Activated naive CD4-positive, alpha-beta T cell treated with anti-CD3 and anti-CD28 coated beads, Interleukin-2, amount 50 U/mL, for 24 hours (primary cell): ENCODE data around the gene ANGPT4.
A peak's percentile ranks its signal among the peaks of the same experiment; 100 is the strongest.

Experiments used
- H3K27ac Mint-ChIP-seq: one replicate; pipeline ENCODE4 v1.8.0; 2021; ENCODE audit warnings: mild to moderate bottlenecking, mixed read lengths
- H3K27me3 Mint-ChIP-seq: one replicate; pipeline ENCODE4 v1.8.0; 2021; ENCODE audit warnings: mixed read lengths
- H3K36me3 Mint-ChIP-seq: one replicate; pipeline ENCODE4 v1.8.0; 2021; ENCODE audit warnings: mixed read lengths
- H3K4me1 Mint-ChIP-seq: one replicate; pipeline ENCODE4 v1.8.0; 2021; ENCODE audit warnings: mixed read lengths
- H3K4me3 Mint-ChIP-seq: one replicate; pipeline ENCODE4 v1.8.0; 2021; ENCODE audit warnings: mild to moderate bottlenecking, mixed read lengths
- H3K9me3 Mint-ChIP-seq: one replicate; pipeline ENCODE4 v1.8.0; 2021; ENCODE audit warnings: mixed read lengths

ANGPT4 gene

DNA sequence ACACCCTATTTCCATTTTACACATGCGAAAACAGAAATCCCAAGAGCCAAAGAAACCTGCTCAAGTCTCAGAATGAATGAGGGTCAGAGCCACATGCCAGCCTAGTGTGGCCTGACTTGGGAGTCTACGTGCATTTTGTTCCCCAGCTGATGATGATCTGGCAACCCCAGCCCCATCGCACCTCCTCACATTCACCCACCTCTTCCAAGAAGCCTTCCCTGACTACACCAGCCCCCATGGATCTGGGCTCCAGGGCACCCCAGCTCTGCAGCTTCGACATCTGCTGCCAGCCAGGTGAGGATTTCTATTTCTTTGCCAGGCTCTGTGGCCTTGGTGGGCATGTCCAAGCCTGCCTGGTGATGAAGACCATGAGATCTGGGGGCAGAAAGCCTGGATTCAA, 41.0 kb downstream of the ANGPT4 start:
- Mint-ChIP-seq H3K27ac (no peak overlapping the region), H3K4me3 (no peak overlapping the region), H3K4me1 (peaks cover 6% of the 10 kb centered on the region), H3K27me3 (no peaks in the 10 kb centered on the region), H3K9me3 (no peaks in the 10 kb centered on the region), H3K36me3 (peaks cover 2% of the 10 kb centered on the region)

DNA sequence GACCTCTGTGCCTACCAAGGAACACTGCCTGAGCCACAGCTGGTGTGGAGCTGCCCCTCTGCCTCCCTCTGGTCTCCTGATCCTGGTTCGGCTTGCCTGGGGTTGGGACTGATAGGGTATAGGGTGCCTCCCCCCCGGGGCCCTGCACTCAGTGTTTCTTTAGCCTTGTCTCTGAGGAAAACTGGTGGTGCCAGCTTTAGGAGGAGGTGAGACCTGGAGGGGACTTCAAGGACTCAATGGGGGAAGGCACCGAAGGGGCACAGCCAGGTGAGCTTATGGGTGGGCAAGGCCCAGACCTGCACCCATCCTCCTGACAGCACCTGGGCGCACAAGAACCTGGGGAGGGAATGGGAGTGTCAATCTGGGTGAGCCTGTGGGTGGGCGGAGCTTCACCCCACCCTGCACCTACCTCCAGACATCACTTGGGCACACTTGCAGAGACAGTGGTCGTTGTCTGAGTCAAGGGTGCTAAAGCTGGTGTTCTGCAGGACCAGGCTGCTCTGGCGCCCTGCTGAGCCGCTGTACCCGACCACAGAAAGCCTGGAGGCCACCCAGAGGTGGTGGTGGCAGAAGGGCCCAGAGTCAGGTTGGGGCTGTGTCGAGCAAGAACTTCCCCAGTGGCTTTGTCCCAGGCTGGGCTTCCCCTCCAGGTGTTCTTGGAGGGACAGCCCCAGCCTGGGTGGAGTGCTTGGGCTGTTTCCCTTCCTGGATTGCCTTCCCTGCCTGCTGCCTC, 42.1 kb downstream of the ANGPT4 start:
- no peaks in the 10 kb centered on the region for H3K9me3 Mint-ChIP-seq
- H3K27ac Mint-ChIP-seq: peak overlapping the region; percentile 1
- H3K27me3 Mint-ChIP-seq: no peaks in the 10 kb centered on the region
- peaks cover 2% of the 10 kb centered on the region for H3K36me3 Mint-ChIP-seq
- peaks cover 6% of the 10 kb centered on the region for H3K4me1 Mint-ChIP-seq
- no peak overlapping the region for H3K4me3 Mint-ChIP-seq

DNA sequence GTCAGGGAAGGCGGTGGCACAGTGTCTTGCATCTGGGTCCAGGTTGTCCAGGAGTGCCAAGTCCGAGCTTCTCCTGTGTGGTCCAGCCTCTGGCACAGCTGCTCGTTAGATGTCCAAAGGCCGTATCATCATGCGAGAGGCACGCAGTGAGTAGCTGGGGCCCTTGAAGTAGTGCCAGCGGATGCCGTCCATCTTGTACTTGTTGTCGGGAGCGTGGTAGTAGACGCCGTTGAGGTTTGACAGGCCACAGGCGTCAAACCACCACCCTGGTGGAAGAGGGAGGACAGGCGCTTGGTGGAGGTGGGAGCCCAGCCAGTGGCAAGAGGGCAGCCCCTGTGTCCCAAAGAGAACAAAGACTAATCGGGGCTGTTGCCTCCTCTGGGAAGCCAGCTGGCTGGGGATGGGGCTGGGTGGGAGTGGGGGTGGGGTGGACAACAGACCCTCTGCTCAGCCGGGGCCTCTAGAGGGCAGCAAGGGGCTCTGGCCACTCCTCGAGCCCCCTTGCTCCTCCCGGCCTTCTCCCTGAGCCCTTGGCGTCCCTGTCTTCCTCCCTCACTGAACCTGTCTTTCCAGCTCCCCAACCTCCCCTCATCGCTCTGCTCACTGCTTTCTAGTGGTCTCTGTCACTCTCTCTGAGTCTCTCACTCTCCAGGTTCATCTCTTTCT, 43.1 kb downstream of the ANGPT4 start:
- peaks cover 6% of the 10 kb centered on the region for H3K4me1 Mint-ChIP-seq
- H3K9me3 Mint-ChIP-seq: no peaks in the 10 kb centered on the region
- H3K36me3 Mint-ChIP-seq: peaks cover 2% of the 10 kb centered on the region
- H3K4me3 Mint-ChIP-seq: no peak overlapping the region
- H3K27ac Mint-ChIP-seq: no peak overlapping the region
- H3K27me3 Mint-ChIP-seq: no peaks in the 10 kb centered on the region

DNA sequence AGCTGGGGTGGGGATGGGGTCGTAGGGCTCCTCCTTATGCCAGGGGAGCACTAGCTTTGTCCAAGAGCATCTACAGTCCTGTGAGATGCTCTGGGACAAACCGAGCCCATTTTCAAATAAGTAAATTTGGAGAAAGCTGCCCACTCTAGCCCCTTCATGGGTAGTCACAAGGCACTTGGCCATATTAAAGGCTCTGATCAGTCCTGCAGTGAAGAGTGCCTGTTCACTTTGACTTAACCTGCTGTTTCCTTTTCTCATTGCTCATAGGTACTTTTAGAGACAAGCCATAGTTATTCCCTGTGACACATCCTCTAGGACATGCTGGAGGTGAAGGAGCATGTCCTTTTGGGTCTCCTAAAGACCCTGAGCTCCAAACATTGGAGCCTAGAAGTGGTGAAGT, 44.2 kb downstream of the ANGPT4 start:
- H3K9me3 Mint-ChIP-seq: no peaks in the 10 kb centered on the region
- peaks cover 2% of the 10 kb centered on the region for H3K36me3 Mint-ChIP-seq
- H3K27me3 Mint-ChIP-seq: no peaks in the 10 kb centered on the region
- H3K4me3 Mint-ChIP-seq: no peak overlapping the region
- peaks cover 6% of the 10 kb centered on the region for H3K4me1 Mint-ChIP-seq
- H3K27ac Mint-ChIP-seq: no peak overlapping the region

DNA sequence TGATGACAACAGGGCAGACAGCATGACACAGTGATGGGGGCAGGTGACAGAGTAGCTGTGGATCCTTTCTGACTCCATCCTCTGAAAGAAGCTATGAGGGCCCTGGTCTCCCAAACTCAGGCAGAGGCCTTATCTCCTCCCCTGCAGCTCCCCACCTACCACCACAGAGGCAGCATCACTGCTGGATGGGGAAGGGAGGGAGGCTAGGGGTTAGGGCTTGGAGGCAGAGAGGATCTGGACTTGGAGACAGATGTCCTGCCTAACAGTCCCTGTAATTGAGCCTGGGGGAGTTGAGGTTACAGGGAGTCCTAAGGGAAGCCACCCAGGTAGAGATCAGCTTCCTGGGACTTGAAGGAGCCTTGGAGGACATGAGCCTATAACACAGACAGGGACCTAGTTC, 44.7 kb downstream of the ANGPT4 start:
- H3K4me1 Mint-ChIP-seq: peaks cover 6% of the 10 kb centered on the region
- H3K9me3 Mint-ChIP-seq: no peaks in the 10 kb centered on the region
- H3K4me3 Mint-ChIP-seq: no peak overlapping the region
- no peaks in the 10 kb centered on the region for H3K27me3 Mint-ChIP-seq
- H3K27ac Mint-ChIP-seq: no peak overlapping the region
- peaks cover 2% of the 10 kb centered on the region for H3K36me3 Mint-ChIP-seq

DNA sequence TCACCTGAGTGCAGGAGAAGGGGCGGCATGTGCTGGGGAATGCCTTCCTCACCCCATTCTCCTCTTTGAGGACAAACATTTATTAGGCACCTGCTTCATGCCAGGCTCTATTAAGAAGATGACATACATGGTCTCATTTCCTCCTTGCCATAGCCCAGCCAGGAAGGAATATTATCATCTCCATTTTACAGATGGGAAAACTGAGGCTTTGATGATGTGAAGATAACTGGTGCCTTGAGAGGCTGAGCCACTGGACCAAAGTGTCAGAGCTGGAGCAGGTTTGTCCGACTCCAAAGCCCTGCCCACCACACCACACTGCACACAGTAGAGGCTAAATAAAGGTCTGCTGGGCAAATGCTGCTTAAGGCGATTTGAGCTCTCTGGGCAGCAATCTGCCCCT, 45.4 kb downstream of the ANGPT4 start:
- Mint-ChIP-seq H3K36me3 (peaks cover 2% of the 10 kb centered on the region), H3K27ac (no peak overlapping the region)

DNA sequence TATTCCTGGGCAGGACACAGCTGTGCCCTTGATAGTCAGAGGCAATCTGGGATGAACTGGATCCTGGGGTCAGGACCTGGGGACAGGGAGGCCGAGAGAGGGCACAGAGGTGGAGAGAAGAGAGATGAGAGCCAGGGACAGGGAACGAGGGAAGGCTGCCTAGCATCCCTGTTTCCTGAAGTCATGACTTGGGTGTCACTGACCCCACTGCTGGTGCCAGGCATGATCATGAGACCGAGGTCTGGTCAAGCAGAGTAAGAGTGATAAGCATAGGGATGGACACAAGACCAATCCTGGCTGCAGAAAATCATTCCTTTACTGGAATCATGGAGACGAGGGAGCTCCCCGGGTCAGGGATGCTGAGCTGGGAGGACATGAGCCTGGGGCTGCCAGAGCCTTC, 46.5 kb downstream of the ANGPT4 start:
- Mint-ChIP-seq H3K36me3 (peaks cover 2% of the 10 kb centered on the region), H3K4me3 (no peak overlapping the region), H3K9me3 (no peaks in the 10 kb centered on the region), H3K27ac (no peak overlapping the region), H3K4me1 (peaks cover 6% of the 10 kb centered on the region), H3K27me3 (no peaks in the 10 kb centered on the region)

More for the DNA sequence above, 45.4 kb downstream of the ANGPT4 start:
- Mint-ChIP-seq H3K4me1 (peaks cover 6% of the 10 kb centered on the region), H3K27me3 (no peaks in the 10 kb centered on the region), H3K4me3 (no peak overlapping the region), H3K9me3 (no peaks in the 10 kb centered on the region)

DNA sequence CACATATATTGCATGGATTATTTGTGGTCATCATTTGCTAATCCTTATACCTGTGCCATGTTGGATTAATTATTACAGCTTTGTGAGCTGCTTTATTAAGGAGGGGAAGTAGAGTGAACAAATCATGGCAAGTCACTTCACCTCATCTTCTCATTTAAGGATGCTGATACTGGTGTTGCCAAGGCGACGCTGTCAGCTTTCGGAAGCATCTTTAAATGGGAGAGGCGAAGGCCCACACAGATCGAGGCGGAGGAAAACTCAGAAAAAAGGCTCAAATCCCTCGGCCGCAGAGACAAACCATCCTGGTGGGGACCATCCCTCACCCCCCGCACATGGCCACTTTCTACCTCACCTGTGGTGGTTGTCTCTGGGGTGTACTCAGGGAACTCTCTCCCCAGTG, 47.9 kb downstream of the ANGPT4 start:
- peaks cover under 1% of the 10 kb centered on the region for H3K36me3 Mint-ChIP-seq

DNA sequence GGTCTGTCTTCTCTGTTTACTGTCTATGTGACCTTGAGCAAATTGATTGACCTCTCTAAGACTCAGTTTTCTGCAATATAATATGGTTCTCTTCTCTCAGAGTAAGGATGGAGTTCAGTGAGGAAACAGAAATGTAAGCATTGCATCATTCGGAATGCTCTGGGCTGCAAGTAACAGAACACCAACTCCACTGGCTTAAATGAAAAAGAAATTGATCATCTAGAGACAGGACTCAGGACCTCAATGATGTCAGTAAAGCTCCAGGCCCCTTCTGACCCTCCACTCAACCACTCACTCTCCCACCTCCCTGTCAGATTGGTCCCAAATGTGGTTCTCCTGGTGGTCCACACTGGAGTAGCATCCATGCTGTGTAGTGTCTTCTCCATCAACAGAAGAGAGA, 50.7 kb downstream of the ANGPT4 start:
- Mint-ChIP-seq H3K27ac (no peak overlapping the region), H3K36me3 (no peaks in the 10 kb centered on the region), H3K4me3 (no peak overlapping the region), H3K9me3 (no peaks in the 10 kb centered on the region), H3K4me1 (no peaks in the 10 kb centered on the region), H3K27me3 (no peaks in the 10 kb centered on the region)

More for the DNA sequence above, 47.9 kb downstream of the ANGPT4 start:
- H3K9me3 Mint-ChIP-seq: no peaks in the 10 kb centered on the region
- no peaks in the 10 kb centered on the region for H3K27me3 Mint-ChIP-seq
- no peak overlapping the region for H3K4me3 Mint-ChIP-seq
- H3K27ac Mint-ChIP-seq: no peak overlapping the region
- peaks cover under 1% of the 10 kb centered on the region for H3K4me1 Mint-ChIP-seq

DNA sequence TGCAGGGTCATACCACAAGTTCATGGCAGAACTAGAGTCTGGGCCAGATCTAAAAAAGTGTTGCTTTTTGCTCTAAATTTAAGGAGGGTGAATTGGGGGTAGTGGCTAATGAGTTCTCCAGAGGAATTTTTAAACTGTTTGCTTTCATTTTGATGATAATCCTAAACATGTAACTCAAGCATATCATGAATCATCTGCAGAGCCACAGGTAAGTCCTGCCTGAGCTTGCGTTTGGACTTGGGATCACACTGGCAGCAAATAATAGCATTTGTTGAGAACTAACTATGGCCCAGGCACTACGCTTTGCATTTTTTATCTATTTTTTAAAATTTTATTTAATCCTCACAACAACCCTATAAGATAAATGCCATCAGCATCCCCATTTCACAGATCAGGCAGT, 55.2 kb downstream of the ANGPT4 start:
- no peak overlapping the region for H3K27ac Mint-ChIP-seq
- no peak overlapping the region for H3K4me3 Mint-ChIP-seq
- H3K27me3 Mint-ChIP-seq: no peaks in the 10 kb centered on the region
- H3K36me3 Mint-ChIP-seq: no peaks in the 10 kb centered on the region
- H3K9me3 Mint-ChIP-seq: no peaks in the 10 kb centered on the region
- peaks cover 31% of the 10 kb centered on the region for H3K4me1 Mint-ChIP-seq

DNA sequence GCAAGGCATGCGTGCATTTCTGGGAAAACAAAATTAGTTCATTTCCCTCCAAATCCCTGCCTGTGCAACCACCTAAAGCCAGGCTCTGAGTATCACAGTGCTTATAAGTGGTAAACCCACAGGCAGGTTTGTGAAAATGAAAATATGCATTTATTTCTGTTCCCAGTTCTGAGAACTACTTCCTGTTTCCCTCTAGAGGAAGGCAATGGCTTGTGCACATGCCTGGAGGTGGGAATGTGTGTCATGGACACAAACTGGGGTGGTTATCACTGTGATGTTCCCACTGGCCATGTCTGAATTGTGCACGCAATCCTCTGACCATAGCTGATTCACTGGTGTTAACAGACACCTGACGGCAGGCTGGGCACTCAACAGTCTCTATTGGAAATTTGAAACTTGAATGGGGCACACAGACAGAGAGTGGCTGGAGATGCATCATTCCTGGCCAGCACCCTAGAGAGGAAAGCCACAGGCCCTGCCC, 56.3 kb downstream of the ANGPT4 start:
- no peak overlapping the region for H3K4me3 Mint-ChIP-seq
- H3K27ac Mint-ChIP-seq: no peak overlapping the region
- H3K27me3 Mint-ChIP-seq: no peaks in the 10 kb centered on the region
- H3K9me3 Mint-ChIP-seq: no peaks in the 10 kb centered on the region
- H3K4me1 Mint-ChIP-seq: peaks cover 42% of the 10 kb centered on the region
- H3K36me3 Mint-ChIP-seq: no peaks in the 10 kb centered on the region

DNA sequence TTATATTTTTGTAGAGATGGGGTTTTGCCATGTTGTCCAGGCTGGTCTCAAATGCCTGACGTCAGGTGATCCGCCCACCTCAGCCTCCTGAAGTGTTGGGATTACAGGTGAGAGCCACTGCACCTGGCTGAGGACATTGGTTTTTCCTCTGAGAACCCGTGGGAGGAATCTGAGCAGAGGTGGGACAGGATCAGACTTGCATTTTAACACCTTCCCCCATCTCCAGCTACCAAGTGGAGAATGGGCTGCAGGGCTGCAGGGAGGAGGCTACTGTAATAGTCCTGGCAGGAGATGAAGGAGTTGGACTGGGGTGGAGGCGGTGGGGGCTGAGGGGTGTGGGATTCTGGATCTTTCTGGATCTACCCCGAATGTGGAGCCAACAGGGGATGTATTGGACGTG, 58.1 kb downstream of the ANGPT4 start:
- Mint-ChIP-seq H3K4me1 (peaks cover 57% of the 10 kb centered on the region), H3K9me3 (no peaks in the 10 kb centered on the region), H3K27me3 (no peaks in the 10 kb centered on the region), H3K27ac (no peak overlapping the region), H3K36me3 (no peaks in the 10 kb centered on the region), H3K4me3 (no peak overlapping the region)

DNA sequence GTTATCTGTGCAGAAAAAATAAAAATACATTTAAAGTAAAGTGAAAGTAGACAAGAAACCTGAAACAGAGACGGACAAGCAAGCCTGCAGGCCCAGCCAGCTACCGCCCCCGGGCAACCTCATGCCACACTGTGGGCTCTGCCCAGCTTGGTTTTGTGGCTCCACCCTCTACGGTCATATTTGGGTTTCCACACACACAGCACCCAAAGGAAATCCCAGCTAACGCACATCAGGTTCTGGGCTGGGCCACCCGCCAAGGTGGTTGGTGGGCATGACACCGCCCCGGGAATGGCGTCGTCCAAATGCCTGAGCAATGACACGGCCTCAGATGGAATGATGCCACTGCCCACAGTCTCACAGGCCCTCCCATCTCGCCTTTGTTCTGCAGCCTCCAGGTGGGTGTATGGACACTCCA, 59.8 kb downstream of the ANGPT4 start:
- peak overlapping the region; percentile 48 for H3K4me3 Mint-ChIP-seq
- H3K4me1 Mint-ChIP-seq: peaks cover 72% of the 10 kb centered on the region
- no peaks in the 10 kb centered on the region for H3K36me3 Mint-ChIP-seq
- H3K9me3 Mint-ChIP-seq: no peaks in the 10 kb centered on the region
- peak overlapping the region; percentile 59 for H3K27ac Mint-ChIP-seq
- H3K27me3 Mint-ChIP-seq: no peaks in the 10 kb centered on the region

DNA sequence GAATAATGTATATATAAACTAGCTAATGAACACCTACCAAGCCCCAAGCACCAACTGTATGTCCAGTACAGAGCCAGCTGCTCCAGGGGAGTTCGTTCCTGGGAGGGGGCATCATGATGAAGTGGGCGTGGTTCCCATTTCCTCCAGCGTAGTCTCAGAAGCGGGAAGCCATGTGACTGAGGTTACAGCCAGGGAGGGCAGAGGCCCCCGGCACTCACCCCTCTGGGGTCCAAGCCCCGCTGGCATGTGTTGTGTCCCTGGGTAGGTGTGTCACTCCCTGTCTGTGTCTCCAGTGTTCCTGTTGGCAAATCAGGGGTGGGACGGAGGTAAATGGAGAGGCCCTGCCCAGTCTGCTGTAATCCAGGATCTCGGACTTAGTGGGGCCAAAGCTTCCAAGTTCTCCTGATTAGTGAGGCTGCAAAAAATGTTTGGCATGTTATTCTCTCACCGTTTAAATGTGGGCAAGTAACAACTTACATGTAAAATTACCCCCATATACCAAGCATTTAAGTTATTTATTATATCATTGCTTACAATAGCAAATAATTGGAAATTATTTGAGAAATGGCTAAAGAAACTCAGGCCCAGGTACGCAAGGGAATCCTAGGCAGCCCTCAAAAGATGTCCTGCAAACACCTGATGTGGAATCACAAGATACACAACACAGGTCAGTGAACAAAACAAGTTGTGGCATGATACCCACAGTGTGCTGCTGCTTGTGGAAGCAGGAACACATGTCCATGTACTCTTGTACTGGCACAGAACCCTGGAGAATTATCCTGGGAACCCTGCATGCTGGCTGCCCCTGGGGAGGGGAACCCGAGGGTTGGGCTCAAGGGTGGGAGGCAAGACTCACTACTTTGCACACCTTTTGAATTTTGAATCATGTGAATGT, 60.4 kb downstream of the ANGPT4 start:
- Mint-ChIP-seq H3K4me1 (peaks cover 79% of the 10 kb centered on the region), H3K4me3 (peak overlapping the region; percentile 48), H3K9me3 (no peaks in the 10 kb centered on the region), H3K27ac (peak overlapping the region; percentile 77), H3K27me3 (no peaks in the 10 kb centered on the region), H3K36me3 (peaks cover 2% of the 10 kb centered on the region)

DNA sequence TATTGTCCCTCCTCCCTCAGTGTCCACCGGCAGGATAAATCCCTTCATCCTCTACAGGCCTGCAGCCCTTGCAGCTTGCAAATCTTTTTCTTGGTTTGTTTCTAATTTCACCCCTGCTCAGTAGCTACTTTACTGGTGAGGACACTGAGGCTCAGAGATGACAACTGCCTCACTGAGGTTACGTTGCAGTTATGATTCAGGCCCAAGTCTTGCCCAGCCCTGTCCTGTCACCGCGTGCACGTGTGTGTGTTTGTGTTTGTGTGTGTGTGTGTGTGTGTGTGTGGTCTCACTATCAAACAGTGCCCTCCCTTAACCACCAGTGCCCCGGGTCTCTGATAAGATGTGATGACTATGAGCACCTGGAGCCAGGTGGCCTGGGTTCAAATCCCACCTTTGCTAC, 61.5 kb downstream of the ANGPT4 start:
- peaks cover 76% of the 10 kb centered on the region for H3K4me1 Mint-ChIP-seq
- peaks cover 3% of the 10 kb centered on the region for H3K36me3 Mint-ChIP-seq
- H3K4me3 Mint-ChIP-seq: no peak overlapping the region
- H3K27me3 Mint-ChIP-seq: no peaks in the 10 kb centered on the region
- no peaks in the 10 kb centered on the region for H3K9me3 Mint-ChIP-seq
- H3K27ac Mint-ChIP-seq: no peak overlapping the region
